HG03097 (cell line): Measurements from ENCODE around the gene RNASET2.

ENCODE experiments used
- ATAC-seq: cut with Tn5 transposase; IDR thresholded peaks from one replicate; pipeline ENCODE4 v1.9.1; 2021; ENCODE audit not compliant: unreplicated experiment, low FRiP score

Gene RNASET2, protein sequence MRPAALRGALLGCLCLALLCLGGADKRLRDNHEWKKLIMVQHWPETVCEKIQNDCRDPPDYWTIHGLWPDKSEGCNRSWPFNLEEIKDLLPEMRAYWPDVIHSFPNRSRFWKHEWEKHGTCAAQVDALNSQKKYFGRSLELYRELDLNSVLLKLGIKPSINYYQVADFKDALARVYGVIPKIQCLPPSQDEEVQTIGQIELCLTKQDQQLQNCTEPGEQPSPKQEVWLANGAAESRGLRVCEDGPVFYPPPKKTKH

DNA sequence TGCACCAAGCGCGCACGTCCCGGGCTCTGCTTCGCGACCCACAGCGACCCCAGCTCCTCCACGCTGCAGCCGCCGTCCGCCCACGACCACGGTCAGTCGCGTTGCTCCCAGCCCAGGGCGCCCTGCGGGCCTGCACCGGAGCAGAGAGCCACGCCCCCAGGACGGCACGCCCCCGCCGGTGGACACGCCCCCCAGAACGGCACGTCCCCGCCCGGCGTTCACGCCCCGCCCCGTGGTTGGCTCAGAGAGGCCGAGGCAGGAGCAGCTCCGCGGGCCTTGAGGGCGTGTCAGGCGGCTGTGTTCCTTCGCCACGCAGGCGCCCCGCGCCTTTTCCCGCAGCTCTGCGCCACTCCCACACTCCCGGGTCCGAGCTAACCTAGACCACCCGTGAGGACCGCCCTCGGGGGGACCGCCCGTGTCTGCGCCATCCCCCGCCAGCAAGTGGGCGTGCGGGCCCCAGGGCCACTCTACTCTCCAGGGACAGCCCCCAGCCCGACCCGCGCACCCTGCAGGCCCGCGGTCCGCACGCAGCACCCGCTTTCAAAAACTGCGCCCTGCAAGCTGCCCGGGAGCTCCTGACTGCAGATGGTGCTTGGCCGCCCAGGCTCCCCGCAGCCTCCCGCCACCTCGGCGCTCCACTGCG is at the start of gene RNASET2:
Gene RNASET2, minus strand, starts transcription at position 107 of the 643 bp plus-strand sequence. CDS start 368 bp downstream, outside the sequence.
- ATAC-seq: peak; percentile 60

GRCh38 chr6:167005350-167006159 is 49.2 kb upstream of the RNASET2 start:
- no peak for ATAC-seq

- no peak for ATAC-seq
Observed at GRCh38 chr6:167000759-167001158, 44.4 kb upstream of the RNASET2 start.

DNA sequence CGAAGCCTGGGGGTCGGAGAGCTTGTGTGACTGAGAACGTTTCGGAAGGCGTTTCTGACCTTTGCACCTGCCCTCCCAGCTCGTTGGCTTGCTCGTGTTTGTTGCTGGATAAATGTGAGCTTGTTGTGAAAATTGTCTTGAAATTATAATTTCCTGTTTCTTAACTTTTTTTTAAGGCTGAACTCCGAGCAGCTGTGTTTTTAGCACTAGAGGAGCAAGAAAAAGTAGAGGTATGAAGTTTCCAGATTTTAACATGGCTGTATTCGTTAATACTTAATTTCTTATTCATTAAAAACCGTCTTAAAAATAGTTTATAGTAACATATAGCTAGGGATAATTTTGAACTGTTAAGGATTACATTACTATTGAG is 43.5 kb upstream of the RNASET2 start:
- no peak for ATAC-seq

DNA sequence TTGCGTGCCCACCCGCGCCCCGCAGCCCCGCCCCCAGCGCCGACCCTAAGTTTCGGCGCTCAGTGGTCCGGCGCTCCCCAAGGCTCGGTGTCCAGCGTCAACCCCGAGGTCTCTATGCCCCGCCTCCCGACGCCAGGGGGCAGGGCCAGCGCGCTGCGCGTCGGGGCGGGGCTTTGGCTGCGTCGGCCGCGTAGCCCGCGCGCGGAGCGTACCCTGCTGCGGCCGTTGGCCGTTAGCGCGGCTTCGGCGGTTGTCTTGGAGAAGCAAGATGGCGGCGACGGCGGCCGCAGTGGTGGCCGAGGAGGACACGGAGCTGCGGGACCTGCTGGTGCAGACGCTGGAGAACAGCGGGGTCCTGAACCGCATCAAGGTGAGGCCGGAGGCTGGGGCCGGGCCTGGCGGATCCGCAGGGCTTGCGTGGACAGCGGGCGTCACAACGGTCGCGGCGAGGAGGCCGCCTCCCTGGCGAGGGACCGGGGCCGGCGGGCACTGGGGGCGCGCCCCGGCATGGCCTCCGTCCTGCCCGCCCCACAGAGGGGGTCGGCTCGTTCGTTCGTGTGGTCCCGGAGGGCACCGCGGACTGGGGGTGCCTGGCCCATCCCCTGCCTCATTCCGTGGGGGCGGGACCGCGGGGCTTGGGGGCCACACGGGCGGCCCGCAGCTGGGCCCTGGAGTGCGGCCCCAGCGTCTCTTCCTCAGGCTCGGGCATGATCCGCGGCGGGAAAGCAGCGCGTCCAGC is 43.0 kb upstream of the RNASET2 start, which contains the start of gene CEP43:
Gene CEP43, plus strand, starts transcription at position 253 of the 739 bp plus-strand sequence. Its CDS starts 16 bp downstream, at position 269.
- peak; percentile 89 for ATAC-seq

DNA sequence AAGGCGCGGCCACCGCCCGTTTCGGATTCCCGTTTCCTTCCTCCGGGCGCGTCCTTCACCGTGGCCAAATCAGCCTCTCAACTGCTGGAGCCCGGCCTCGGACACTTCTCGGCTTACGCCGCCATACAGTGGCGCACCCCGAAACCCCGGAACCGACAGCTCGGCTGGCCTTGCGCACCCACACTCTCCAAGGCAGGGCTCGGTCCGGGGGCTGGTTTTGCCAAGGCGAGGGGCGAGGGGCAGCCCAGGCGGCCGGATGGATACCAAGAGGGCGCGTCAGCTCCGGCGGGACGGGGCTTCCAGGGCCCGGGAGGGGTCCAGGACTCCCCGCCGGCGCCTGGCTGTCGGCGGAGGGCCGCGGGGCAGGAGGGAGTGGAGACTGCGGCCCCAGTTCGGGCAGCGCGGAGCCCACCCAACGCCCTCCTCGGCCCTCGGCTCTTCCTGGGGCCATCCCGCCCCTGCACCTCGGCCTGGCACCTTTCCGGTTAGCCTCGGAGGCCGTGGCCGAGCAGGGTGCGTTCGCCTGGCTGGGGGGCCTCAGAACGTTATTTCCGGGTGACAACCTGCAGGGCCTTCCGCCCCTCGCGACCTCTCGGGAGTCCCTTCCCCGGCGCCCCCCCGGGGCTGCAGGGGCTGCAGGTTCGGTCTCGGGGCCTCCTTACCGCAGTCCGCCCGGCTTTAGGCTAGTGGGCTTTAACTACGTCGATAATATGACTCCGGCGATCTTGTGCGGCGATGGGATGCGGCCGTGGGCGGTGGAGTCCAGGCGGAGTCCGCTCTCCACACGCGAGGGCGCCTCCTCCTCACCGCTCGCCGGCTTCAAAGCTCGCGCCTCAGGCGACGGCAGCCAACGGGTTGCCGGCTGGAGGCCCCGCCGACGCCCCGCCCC is 42.1 kb upstream of the RNASET2 start:
- ATAC-seq: peak; percentile 5

GRCh38 chr6:166997768-166998255 is 41.5 kb upstream of the RNASET2 start:
- peak; percentile 21 for ATAC-seq

GRCh38 chr6:166997348-166997747 is 41.0 kb upstream of the RNASET2 start:
- no peak for ATAC-seq

DNA sequence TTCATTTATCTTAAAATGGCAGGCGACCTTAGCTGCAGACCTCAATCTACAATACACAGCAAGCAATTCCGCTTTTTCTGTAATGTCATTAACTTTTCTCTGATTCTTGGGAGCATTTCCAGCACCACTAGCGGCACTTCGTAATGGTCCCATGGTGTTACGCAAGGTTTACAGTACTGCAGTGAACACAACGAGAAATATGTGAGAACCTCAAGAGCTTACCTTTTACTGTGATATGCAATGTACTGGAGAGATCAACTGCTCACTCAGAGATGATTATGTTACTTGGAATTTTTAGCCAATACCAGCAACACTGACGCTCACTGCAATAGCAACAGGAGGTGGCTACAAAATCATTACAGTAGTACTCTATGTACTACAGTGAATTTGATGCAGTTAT is 40.1 kb upstream of the RNASET2 start:
- ATAC-seq: no peak

GRCh38 chr6:166989427-166990032 is 33.2 kb upstream of the RNASET2 start:
- no peak for ATAC-seq

GRCh38 chr6:166988674-166989201 is 32.4 kb upstream of the RNASET2 start:
- no peak for ATAC-seq

- no peak for ATAC-seq
Observed at GRCh38 chr6:166987930-166988329, 31.6 kb upstream of the RNASET2 start.

- no peak for ATAC-seq
Observed at GRCh38 chr6:166987448-166987847, 31.1 kb upstream of the RNASET2 start.

- ATAC-seq: no peak
Observed at GRCh38 chr6:166980738-166981137, 24.4 kb upstream of the RNASET2 start.

GRCh38 chr6:166977621-166978525 is 21.5 kb upstream of the RNASET2 start:
- no peak for ATAC-seq

GRCh38 chr6:166976636-166977035 is 20.3 kb upstream of the RNASET2 start:
- no peak for ATAC-seq

DNA sequence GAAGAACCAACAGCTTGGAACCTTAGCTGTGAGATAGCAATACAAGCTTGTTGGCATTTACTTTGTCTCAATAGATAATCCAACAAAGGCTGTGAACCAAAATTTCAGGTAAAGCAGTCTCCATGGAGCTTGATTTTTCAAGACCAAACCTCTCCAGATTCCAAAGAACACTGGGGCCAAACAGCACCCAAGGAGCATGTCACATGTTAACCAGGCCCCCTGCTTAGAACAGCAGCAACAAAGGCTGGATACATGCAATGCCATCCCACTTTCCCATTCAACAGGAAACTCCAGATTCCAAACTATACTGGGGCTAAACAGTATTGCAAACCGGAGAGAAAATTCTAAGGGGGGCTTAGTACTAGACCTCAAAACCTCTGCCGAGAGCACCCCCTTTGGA is 15.8 kb upstream of the RNASET2 start:
- ATAC-seq: no peak

GRCh38 chr6:166971271-166971670 is 14.9 kb upstream of the RNASET2 start:
- no peak for ATAC-seq
